DLD1 (cell line): Measurements from ENCODE around the gene VPS41.

Experiments
- in situ Hi-C: cut with HindIII; loops from 2 replicates; pipeline ENCODE4 v1.10.0; 2017; ENCODE audit warnings: low sequenced_read_pairs

Gene VPS41

GRCh38 chr7:38907766-38908165, 1.2 kb downstream of the VPS41 start:
- in situ Hi-C loops: no loop called here

- in situ Hi-C loops: no loop called here
These were observed 1.9 kb downstream of the VPS41 start for GRCh38 chr7:38907066-38907465.

- in situ Hi-C loops: no loop called here
These were observed 3.8 kb downstream of the VPS41 start for GRCh38 chr7:38905056-38905759.

- in situ Hi-C loops: no loop called here
These were observed 5.9 kb downstream of the VPS41 start for GRCh38 chr7:38903057-38903456.

- in situ Hi-C loops: no loop called here
These were observed 6.5 kb downstream of the VPS41 start for GRCh38 chr7:38902449-38902848.

- in situ Hi-C loops: no loop called here
These were observed 15.9 kb downstream of the VPS41 start for GRCh38 chr7:38893061-38893460.

GRCh38 chr7:38890597-38890996, 18.4 kb downstream of the VPS41 start:
- in situ Hi-C loops: no loop called here

GRCh38 chr7:38889872-38890432, 19.0 kb downstream of the VPS41 start:
- in situ Hi-C loops: no loop called here

GRCh38 chr7:38889079-38889478, 19.9 kb downstream of the VPS41 start:
- in situ Hi-C loops: no loop called here

- in situ Hi-C loops: no loop called here
These were observed 22.7 kb downstream of the VPS41 start for GRCh38 chr7:38886265-38886664.

- in situ Hi-C loops: no loop called here
These were observed 25.3 kb downstream of the VPS41 start for GRCh38 chr7:38883706-38884105.

GRCh38 chr7:38881947-38882684, 26.9 kb downstream of the VPS41 start:
- in situ Hi-C loops: no loop called here

GRCh38 chr7:38881015-38881414, 28.0 kb downstream of the VPS41 start:
- in situ Hi-C loops: no loop called here

GRCh38 chr7:38880454-38880853, 28.5 kb downstream of the VPS41 start:
- in situ Hi-C loops: no loop called here

GRCh38 chr7:38880035-38880434, 29.0 kb downstream of the VPS41 start:
- in situ Hi-C loops: no loop called here

- in situ Hi-C loops: no loop called here
These were observed 30.1 kb downstream of the VPS41 start for GRCh38 chr7:38878694-38879457.

GRCh38 chr7:38873433-38873832, 35.6 kb downstream of the VPS41 start:
- in situ Hi-C loops: no loop called here

- in situ Hi-C loops: no loop called here
These were observed 36.8 kb downstream of the VPS41 start for GRCh38 chr7:38872202-38872601.

GRCh38 chr7:38870147-38870546, 38.8 kb downstream of the VPS41 start:
- in situ Hi-C loops: no loop called here

- in situ Hi-C loops: no loop called here
These were observed 45.2 kb downstream of the VPS41 start for GRCh38 chr7:38863601-38864291.

GRCh38 chr7:38862666-38863065, 46.3 kb downstream of the VPS41 start:
- in situ Hi-C loops: no loop called here
